GM12891 (cell line): ENCODE results near the gene ZGPAT.

Source experiments
- PAX5 ChIP-seq: IDR thresholded peaks from 2 replicates; pipeline ENCODE4 v1.6.1; 2011; ENCODE audit warnings: low read length, moderate library complexity, mild to moderate bottlenecking; ENCODE audit not compliant: insufficient read depth, severe bottlenecking
- POLR2A ChIP-seq: IDR thresholded peaks from 2 replicates; pipeline ENCODE4 v1.6.1; 2011; ENCODE audit warnings: low read depth, low read length, control low read depth

GRCh38 chr20:63662813-63663189 lies 45.0 kb upstream of the ZGPAT start:
- TF ChIP-seq PAX5 (no peak), POLR2A (no peak)
